HG03175 (cell line): ENCODE results near the gene PIGN.
"Not testable (repeated sequence)": the region's sequence is repeated elsewhere in the genome, so short reads cannot be mapped to it uniquely, and the experiment has no call there.

Experiments used
- ATAC-seq: cut with Tn5 transposase; IDR thresholded peaks from one replicate; pipeline ENCODE4 v1.9.1; 2021; ENCODE audit warnings: mild to moderate bottlenecking, moderate library complexity; ENCODE audit not compliant: unreplicated experiment

PIGN gene

DNA sequence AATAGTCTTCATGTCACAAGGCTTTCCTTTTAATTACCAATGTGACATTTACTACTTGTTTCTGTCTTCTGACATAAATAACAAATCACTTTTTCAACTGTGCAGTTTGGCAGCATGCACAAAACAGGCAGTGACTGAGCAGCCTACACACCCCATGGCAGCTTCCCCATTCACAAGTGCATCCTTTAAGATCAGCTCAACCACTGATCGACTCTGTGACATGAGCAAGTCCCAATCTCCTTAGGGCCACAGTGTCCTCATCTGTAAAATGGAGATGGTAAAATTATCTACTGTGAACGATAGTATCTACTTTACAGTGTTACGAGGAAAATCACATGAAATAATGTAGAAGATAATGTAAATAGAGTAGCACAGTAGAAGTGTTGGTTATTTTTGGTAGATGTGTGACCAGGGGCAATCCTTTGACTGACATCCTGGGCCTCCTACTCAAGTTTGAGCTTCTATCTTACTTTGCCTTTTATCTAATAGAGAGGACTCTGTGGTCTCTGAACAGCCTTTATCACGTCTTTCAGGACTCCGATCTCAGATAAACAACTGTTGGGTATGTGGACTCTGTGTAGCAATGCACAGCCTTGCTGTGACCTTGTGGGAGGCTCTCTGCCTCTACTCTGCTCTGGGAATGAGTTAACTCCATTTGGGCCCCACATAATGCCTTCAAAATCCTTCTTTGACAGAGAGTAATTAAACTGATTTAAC is 120.6 kb downstream of the PIGN start:
- ATAC-seq, result no peak

DNA sequence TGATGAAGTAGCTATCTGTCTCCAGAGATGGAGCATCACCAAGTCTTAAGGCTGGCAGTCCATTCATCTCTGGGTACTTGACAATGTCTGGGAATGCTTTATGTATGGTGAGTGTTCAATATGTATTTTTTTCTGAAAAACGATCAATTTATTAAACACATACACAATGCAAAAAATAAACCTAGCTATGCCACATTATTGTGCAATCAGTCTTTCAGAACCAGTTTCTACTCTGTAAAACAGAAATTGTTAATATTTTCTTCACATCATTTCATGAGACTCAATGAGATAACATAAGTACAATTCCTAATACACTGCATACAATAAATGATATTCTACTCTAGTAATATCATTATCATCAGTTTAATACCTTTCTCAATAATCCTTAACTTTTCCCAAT is 122.5 kb downstream of the PIGN start:
- no peak for ATAC-seq

DNA sequence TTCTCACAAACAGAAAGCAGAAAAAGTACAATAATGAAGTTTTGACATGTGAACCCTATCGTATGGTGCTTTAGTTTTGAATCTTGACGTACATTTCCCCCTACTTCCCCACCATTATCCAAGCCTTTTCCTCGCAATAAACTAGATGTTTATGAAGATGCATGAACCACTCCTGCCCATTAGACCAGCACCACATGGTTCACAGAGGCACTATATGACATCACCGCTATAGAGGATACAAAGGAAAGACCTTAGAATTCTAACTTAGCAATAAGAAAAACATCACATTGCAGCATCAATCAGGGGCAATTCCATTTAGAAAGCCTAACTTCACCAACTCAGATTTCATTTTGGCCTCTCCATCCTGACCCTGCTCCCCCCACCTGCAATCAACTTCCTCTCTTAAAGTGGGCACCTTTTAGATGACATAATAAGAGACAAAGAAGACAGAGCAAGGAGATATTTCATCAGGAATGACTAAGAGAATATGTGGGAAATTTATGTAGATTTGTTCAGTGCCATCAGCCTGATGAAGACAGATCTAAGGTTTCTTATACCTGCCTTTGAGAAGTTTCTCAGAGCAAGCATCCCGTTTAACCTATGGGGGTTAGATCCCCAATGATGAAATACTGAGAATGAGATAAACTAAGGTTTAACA is 124.9 kb downstream of the PIGN start:
- ATAC-seq, result no peak

DNA sequence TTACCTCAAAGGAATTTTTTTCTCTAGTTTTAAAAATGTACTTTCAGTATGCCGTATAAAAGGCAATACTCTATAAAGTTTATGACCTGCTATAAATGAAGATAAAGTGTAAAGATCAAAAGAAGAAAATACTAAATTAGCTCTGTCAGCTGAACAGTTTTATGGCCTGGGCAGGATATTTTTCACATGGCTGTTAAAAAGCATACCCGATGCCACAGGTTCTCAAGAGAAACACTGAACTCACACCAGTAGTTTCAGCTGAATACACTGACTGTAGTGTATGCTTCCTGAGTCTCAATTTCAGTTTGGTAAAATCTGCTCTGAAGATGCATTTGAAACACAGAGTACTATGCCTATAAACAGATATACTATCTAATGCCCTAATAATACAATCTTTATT is 126.0 kb downstream of the PIGN start:
- no peak for ATAC-seq

DNA sequence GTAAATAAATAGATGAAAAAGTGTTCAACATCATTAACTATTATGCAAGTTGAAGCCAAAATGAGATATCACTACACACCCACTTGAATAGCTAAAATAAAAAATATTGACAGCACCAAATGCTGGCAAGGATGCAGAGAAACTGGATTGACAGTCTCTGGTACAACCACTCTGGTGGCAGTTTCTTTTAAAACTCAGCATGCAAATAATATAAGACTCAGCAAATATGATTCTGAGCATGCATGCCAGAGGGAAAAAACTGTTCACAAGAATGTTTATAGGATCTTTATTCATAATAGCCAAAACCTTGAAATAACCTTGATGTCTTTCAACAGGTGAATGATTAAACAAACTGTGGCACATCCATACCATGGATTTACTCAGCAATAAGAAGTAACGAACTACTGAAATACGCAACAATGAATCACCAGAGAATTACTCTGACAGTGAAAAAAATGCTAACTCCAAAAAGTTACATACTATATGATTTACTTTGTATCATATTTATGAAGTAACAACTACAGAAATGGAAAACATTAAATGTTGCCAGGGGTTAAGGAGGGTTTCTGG is 131.8 kb downstream of the PIGN start:
- no peak for ATAC-seq

DNA sequence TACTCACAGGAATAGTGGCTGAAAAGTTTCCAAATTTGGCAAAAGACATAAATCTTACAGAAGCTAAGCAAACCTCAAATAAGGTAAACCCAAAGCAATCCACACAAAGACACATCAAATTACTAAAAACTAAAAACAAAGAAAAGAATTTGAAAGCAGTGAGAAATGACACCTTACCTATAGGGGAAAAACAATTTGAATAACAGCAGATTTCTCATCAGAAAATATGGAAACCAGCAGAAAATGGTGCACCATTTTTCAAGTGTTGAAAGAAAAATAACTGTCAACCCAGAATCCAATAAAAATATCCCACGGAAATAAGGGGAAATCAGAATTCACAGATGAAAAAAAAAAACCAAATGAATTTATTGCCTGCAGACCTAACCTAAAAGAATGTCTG is 138.6 kb downstream of the PIGN start:
- ATAC-seq, result no peak

DNA sequence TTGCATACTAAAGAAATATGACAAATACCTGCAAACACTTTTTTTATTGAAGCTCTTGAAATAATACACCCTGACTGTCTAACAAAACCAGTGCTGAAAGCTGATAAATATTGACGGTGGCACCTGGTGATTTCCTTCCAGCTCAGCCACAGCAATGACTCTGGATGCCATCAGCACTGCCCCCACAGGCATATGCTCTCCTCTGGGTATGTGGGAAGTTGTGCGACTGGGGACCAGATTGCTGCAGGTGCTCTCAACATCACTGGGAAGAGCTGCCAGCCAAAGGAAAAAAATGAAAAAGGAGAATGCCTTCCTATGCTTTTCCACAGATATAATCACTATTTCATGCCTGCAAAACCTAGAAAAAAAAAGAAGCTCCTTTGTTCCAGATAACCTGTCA is 141.5 kb downstream of the PIGN start:
- ATAC-seq, result no peak

DNA sequence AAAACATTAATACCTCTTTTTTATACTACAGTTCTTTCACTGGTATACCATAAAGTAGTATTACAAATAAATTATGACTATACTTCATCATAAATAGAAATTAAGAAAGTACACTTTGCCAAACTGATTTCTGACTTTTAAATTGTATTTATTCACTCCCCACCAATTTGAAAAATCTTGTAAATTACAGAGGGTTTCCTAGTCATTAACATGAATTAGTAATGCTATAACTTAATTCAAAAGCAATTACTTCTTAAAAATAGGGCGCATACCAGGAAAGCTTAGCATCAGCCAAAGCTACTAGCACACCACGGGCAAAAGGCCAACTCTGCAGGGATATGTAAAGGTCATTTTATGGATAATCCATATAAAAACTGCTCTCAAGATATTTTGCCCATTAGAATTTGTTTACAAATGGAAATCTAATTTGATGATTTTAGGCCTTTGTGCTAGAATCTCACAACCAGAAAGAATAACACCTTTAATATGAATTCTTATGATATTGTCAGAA is 142.3 kb downstream of the PIGN start:
- ATAC-seq, result no peak

DNA sequence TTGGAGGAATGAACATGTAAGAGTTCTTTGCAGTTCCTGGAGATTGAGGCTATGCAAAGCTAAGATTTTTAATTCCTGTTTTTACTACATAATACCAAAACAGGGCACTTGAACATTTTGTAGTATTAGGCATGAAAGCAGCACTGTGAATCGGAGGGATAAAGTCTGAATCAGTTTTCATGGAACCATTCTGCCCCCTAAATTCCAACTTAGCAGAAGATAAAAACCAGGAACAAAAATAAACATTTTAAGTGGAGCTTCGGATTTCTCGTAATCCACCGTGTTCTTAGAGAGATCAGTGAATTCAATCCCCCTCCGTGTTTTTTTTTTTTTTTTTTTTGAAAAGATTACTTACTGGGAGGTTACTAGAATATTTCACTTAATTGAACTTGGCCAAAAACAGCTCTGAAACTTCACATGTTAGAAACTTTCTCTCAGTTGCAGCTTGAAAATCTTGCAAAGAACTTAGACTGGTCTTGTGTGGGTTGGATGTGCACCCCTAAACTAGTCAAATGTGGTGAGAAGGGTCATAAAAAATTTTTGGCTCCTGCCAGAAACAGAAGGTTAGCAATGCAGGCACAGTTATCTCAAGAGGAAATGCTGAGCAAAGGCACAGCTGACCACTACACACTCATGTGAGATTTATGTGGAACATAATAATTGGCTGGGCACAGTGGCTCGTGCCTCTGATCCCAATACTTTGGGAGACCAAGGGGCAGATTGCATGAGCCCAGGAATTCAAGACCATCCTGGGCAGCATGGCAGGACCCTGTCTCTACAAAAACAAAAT is 148.7 kb downstream of the PIGN start:
- no peak for ATAC-seq

DNA sequence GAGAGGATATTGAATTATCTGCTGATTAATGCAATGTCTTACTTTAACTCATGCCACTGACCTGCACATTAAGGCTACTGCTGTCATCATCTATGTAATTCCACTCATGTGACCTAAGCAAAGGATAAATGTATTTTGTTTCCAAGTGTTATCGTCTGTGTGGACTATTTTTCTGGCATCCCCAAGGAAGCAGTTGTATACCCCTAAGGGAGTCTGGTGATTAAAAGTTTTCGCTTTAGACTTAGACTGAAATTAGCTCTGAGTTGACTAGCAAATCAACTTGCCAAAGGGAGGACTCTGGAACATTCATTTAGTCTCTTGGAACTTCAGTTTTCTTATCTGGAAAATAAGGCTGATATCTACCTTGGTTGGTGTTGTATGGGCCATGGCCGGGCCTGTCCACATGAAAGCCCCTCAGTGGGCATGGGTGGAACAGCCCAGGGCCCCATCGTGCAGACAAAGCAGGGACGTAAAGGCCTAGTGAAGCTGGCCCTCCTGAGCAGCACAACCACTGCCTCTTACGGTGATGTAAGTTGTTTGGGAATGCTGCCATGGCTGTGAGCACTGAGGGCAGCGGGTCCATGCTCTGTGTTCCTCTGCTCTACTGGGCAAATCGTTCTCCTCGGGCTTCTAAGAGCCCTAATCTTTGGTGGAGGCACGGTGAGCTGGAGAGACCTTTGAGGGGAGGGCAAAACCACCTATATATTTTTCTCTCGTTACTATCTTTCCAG is 149.7 kb downstream of the PIGN start:
- ATAC-seq, result no peak

DNA sequence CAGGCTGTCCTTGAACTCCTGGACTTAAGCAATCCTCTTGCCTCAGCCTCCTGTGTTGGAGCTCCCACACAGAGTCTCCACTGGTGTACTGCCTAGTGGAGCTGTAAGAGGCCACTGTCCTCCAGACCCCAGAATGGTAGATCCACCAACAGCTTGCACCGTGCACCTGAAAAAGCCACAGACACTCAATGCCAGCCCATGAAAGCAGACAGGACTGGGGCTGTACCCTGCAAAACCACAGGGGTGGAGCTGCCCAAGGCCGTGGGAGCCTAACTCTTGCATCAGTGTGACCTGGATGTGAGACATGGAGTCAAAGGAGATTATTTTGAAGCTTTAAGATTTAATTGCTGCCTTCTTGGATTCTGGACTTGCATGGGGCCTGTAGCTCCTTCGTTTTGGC is 152.6 kb downstream of the PIGN start:
- not testable (repeated sequence) for ATAC-seq

DNA sequence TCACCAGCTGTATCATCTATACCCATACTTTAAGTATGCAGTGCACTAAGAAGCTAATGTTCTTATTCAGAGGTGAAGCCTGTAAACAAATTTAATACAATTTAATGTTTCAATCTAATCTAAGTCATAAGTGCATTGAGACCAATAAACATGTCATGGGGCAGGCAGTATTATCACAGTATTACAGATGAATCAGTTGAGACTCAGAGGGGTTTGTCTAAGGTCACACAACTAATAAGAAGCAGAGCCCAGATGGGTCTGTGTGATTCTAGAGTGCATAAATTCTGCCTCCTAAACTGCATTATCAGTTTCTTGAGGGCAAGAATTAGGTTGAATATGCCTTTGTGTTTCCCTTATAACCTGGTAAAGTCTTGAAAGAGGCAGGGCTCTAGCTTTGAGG is 153.1 kb downstream of the PIGN start:
- ATAC-seq, result no peak

DNA sequence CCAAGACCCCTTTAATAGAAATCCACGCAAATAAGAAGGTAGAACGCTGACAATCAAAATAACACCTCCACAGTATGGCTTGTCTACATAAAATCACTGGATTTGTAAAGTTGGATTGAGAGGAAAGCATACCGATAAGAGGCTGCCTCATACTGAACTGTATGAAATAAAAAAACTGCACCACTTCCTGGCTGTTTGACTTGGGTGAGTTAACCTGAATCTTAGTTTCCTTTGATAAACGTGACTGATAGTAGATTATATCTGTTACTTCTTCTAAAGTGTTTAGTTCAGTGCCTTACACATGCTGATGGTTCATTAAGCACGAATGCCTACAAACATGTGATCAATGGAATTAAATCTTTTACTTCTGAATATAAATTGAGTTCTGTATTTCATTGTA is 153.6 kb downstream of the PIGN start:
- ATAC-seq, result no peak

DNA sequence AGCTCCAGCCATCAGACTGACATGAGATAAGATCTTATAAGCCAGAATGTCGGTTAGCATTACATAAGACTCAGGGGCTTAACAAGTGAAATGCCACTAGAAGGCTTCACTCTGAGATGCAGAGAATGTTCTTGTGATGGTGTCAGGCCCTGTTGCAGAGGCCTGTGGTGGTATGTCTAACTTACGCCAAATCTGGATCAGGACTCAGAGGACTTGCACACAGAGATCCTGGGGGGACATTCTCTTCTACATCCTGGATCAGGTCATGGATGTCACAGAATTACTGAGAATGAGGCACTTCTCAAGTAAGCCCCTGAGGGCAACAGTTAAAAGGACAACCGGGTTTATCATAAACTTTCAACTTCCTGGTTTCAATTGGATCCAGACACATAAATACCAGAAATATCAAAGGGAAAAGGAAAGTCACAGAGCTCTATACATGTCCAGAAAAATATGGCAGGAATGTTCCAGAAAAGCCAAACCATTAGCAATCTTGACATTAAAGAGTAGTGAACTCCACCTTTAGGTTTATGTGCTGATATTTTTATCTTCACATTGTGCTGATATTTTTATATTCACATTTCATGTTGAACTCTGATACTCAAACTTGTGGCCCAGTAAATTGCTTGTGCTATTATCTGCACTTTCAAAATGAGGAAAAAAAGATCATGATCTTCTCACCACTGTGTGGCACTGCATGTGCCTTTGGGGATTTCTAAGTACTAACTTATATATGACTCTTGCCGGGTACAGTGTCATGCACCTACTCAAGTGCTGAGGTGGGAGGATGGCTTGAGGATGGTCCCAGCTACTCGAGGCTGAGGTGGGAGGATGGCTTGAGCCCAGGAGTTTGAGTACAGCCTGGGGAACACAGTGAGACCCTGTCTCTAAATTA is 156.5 kb downstream of the PIGN start:
- ATAC-seq, result no peak

DNA sequence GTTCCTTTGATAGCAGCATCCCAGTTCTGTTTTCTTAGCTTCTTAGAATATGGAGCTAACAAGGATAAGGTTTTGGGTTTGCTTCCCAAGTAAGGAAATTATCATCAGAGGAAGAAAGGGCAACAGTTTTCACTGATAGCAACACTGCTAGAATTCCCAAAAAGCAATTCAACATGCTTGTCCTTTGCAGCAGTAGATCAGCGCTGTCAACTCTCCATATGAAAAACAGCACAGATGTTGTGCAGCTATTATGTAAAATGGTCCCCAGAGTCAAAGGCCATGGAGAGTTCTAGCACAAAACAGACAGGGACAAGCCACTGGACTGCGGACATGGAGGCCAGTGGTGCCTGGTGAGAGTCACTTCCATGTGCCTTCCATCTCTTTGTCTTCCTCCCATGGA is 158.1 kb downstream of the PIGN start:
- no peak for ATAC-seq

DNA sequence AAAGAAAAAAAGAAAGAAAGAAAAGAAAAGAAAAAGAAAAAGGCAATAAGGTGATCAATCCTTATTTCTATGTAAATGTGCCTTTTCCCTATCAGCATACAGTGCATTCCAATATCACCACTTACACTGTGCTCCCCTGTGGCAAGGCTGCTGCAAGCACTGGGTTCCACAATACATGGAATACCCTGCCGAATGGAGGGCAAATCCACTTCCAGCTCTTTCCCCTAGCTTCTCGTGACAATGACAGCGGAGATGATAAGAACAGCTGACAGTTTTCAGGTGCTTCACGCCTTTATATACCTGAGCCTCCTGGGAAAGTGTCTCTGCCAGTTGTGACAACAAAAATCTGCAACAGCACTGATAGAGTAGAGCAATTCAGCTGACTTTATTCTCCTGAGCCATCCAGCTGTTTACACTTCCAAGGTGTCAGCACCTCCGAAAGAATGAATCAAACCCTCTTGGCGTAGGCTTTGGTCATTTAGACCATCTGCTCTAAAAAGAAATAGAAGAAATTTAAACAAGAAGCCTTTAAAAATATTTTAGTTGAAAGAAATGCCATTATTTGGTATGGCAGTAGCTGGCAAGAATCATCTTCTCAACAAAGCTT is 158.8 kb downstream of the PIGN start:
- ATAC-seq, result no peak

DNA sequence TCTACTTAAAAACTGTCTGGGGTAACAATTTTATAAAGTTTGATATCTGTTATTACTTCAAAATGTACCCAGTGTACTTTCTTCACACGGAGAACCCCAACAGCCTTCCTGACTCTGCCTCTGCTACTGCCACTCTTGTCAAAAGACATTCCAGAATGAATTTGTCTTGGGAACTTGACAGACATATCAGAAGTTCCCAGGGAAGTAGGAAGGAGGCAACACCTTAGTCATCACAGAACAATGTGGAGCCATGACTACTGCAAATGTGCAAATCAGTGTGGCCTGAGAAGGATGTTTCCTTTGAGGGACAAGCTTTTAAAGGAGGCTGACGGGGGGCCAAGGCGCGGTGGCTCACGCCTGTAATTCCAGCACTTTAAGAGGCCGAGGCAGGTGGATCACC is 160.3 kb downstream of the PIGN start:
- ATAC-seq, result no peak

DNA sequence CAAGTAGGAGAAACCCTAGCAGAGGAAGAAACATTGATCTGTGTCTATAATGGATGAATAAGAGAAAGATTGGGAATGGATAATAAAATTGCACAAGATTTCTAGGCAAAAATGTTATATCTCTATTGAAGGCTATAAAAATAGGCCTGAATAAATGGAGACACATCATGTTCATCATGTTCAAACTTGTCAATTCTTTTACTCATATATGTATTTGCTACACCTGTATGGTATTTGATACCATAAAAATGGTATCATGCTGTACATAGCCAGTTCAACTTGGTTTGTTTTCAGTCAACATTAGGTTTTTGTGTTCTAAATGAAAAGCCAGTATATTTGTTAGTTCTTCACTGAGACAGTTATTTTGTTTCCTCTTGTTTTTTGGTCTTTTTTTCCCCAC is 161.9 kb downstream of the PIGN start:
- ATAC-seq, result no peak

DNA sequence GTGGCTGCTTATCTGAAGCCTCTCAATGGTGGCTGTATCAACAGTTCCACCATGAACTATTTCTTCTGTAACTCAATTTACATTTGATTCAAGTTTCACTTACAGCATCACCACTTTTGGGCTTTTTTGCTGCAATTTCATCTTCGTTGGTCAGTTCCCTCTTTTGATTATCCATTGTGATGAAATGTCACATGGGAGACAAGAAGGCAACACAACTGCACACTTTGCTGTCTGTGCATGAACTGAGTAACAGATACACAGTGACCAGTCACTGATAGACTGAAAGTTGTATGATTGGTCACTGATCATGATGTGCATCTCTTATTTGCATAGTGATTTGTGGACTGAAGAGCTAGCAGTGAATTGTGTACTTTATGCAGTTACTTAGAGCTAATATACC is 163.3 kb downstream of the PIGN start:
- no peak for ATAC-seq

DNA sequence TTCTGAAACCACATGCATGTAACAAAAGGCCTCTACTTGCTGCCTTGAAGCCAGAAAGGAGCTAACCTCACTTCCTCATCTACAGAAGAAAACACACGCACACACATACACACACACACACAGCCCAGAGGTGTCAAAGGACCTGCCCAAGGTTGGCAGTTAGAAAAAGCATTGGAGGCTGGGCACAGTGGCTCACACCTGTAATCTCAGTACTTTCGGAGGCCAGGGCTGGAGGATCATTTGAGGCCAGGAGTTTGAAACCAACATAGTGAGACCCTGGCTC is 168.2 kb downstream of the PIGN start:
- no peak for ATAC-seq
